Measurements from ENCODE around the gene MPND.
"Not testable (repeated sequence)": the region's sequence is repeated elsewhere in the genome, so short reads cannot be mapped to it uniquely, and the experiment has no call there.

MPND gene

GRCh38 chr19:4320419-4320818, 22.9 kb upstream of the MPND start:
- no peak for DNase-seq

GRCh38 chr19:4322942-4323665, 20.3 kb upstream of the MPND start:
- DNase-seq: no peak

GRCh38 chr19:4323692-4324091, 19.7 kb upstream of the MPND start:
- no peak for DNase-seq

- no peak for DNase-seq
Measured at GRCh38 chr19:4324228-4324627, 19.1 kb upstream of the MPND start.

GRCh38 chr19:4326215-4326836, 17.0 kb upstream of the MPND start:
- no peak for DNase-seq

- no peak for DNase-seq
Measured at GRCh38 chr19:4326837-4327251, 16.5 kb upstream of the MPND start.

- peak; percentile 54 for DNase-seq
Measured at GRCh38 chr19:4327252-4327876, 16.0 kb upstream of the MPND start.

GRCh38 chr19:4327877-4328242, 15.5 kb upstream of the MPND start:
- no peak for DNase-seq

- DNase-seq: peak; percentile 99
Measured at GRCh38 chr19:4328243-4328990, 14.9 kb upstream of the MPND start.

GRCh38 chr19:4328991-4329681, 14.2 kb upstream of the MPND start:
- not testable (repeated sequence) for DNase-seq

- DNase-seq: no peak
Measured at GRCh38 chr19:4329858-4330257, 13.5 kb upstream of the MPND start.

- DNase-seq: no peak
Measured at GRCh38 chr19:4334929-4335570, 8.3 kb upstream of the MPND start.

DNA sequence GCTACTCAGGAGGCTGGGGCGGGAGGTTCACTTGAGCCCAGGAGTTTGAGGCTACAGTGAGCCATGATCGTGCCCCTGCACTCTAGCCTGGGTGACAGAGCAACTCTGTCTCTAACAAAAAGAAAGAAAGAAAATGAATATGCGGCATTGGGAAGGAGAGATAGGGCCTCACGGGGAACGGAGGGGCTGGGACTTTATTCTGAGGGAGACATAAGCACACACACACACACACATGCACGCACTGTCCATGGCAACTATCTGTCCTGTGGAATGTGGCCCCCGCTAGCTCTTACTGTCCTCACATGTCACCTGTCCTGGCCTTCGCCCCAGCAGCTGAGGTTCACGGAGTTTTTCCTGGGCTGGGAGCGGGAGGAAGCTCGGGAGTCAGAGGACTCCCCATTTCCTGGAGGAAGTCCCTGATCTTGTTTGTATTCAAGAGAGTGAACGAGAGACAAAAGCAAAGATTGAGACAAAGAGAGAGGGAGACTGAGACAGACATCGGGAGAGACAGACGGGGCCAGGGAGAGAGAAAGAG, 5.4 kb upstream of the MPND start:
- no peak for DNase-seq

GRCh38 chr19:4338441-4339355, 4.7 kb upstream of the MPND start, which contains the start of gene STAP2:
TSS of gene STAP2 (minus strand) at chr19:4338827. CDS start at chr19:4338753, 74 bp downstream.
- DNase-seq: no peak

DNA sequence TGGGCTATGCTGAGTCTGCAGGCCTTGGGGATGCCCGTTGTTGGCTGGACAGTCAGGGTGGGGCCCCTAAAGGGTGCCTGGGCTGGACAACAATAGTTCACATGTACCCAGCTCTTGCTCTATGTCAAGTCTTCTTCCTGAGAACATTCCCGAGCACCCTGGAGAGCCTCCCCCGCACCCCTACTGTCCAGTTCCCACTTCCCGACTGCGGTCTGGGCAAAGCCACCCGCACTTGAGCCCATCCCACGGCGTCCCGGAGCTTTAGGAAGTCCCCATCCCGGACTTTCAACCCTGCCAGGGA, 1.1 kb upstream of the MPND start:
- DNase-seq: no peak

GRCh38 chr19:4342615-4343369, 570 bp upstream of the MPND start:
- DNase-seq: peak; percentile 96

DNA sequence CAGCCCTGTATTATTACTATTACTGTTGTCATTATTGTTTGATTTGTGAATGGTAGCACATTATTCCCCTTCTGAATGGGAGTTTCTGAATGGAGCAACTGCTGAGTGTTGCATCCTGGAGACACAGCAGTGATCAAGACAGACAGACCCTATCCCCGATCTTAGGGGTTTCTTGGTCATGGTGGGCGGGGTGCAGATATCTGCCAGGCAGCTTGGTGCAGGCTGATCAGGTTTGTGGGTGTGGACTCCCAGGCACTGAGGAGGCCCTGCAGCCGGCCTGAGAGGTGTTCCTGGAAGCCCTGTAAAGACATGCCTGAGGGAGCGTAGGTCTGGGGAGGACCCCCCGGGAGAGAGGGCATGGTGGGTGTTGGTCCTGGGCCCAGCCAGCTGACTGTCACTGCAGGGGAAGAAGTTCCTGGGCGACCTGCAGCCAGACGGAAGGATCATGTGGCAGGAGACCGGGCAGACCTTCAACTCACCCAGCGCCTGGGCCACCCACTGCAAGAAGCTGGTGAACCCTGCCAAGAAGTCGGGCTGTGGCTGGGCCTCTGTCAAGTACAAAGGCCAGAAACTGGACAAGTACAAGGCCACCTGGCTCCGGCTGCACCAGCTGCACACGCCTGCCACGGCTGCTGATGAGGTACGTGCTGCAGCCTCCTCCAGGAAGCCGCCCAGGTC, 2.1 kb downstream of the MPND start:
- no peak for DNase-seq

- no peak for DNase-seq
Measured at GRCh38 chr19:4346020-4346383, 2.6 kb downstream of the MPND start.

- no peak for DNase-seq
Measured at GRCh38 chr19:4347521-4347920, 4.2 kb downstream of the MPND start.

GRCh38 chr19:4349225-4349624, 5.9 kb downstream of the MPND start:
- DNase-seq: not testable (repeated sequence)

Measured in NCI-H2227 treated with DMSO at 0.1 percent for 48 hours (cell line).